GM20000 (cell line): ENCODE measurements around the gene ART5.
"Not testable (repeated sequence)": the region's sequence is repeated elsewhere in the genome, so short reads cannot be mapped to it uniquely, and the experiment has no call there.

ENCODE experiments used
- DNase-seq: peaks from one replicate; pipeline ENCODE4 v3.0.0; 2012; ENCODE audit warnings: low spot score
- CTCF ChIP-seq: IDR thresholded peaks from 2 replicates; pipeline ENCODE4 v1.5.1; 2012; ENCODE audit warnings: mild to moderate bottlenecking, control low read depth; ENCODE audit errors: extremely low read depth, missing control alignments

The ART5 gene

GRCh38 chr11:3666023-3666530, 24.3 kb upstream of the ART5 start:
- TF ChIP-seq CTCF = no peak
- no peak for DNase-seq

DNA sequence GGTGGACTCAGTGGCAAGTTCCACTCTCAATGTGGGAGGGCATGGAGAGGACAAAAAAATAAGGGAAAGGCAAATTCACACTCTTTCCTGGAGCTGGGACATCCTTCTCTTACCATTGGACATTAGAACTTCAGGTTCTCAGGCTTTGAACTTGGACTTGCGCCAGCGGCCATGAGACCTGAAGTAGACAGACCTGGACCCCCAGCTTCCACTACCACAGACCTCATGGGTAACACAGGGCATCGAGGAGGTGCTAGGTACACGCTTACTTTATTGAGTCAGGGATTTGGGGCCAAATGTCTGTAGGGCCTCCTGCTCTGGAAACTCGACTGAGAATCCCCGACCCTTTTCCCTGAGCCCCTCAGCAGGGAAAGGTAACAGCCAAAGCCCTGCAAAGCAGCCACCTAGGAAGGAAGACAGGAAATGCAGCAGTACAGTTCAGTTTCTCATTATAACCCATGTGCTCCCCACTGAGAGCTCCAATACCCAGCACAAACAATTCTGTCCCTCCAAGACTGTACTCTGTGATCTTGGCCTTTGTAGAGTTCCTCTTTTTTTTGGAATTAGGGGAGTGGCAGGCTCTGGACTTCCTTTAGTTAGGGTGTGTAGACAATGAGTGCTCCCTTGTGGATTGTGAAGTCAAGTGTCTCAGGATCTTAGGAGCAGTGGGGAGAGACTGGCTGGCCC, 23.7 kb upstream of the ART5 start:
- no peak for DNase-seq
- TF ChIP-seq CTCF = no peak

DNA sequence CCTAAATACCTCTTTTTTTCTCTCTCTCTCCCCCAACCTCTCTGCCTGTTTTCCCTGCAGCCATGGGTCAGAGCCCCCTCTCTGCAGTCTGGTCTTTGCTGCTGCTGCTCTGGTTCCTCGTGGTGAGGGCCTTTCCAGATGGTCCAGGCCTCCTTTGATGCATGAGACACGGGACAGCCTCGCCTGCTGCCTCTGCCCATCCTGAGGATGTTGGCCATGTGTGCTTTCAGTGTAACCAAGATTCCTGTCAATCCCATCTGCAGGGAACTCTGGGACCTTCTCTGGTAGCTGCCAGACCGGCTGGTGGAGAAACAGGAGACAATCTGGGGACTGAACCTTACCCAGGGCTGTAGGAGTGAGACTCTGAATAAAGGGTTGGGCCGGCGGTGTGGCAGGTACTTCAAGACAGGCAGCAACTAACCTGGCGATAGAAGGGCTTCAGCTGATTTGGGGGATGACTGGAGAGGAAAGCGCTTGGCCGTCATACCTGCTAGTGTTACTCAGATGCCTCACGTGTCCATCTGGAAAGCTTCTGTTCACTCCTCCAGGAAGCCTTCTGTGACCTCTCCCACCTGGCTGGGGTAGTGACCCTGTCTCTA, 22.3 kb upstream of the ART5 start:
- DNase-seq = no peak
- no peak for TF ChIP-seq CTCF

- TF ChIP-seq CTCF = no peak
- no peak for DNase-seq
These were observed 21.1 kb upstream of the ART5 start for GRCh38 chr11:3662856-3663255.

DNA sequence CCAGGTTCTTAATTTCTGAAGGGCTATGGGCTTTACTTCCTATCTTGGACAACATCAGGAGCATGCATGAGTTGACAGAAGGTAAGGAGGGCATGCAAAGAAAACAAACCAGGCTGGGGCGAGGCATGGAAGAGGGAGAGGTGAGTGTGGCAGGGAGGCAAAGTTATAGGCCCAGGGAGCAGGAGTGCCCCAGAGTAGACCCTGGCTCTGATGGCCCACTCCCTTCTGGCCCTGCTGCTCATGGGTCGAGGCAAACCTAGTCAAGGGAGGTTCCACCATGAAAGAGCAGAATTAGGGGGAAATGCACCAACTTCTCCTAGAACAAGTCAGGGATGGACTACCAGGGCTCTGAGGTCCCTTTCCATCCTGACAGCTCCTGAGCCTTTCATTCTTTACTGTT, 19.2 kb upstream of the ART5 start:
- DNase-seq = no peak

GRCh38 chr11:3659595-3660515, 18.1 kb upstream of the ART5 start:
- no peak for TF ChIP-seq CTCF
- DNase-seq = no peak

More for the DNA sequence above, 19.2 kb upstream of the ART5 start:
- TF ChIP-seq CTCF = no peak

GRCh38 chr11:3658252-3658651, 16.5 kb upstream of the ART5 start:
- no peak for DNase-seq
- no peak for TF ChIP-seq CTCF

GRCh38 chr11:3657331-3657730, 15.5 kb upstream of the ART5 start:
- DNase-seq = not testable (repeated sequence)
